GM13976 (cell line): Measurements from ENCODE around the gene GARIN5A.
"Not testable (repeated sequence)": the region's sequence is repeated elsewhere in the genome, so short reads cannot be mapped to it uniquely, and the experiment has no call there.

ENCODE experiments used
- DNase-seq: peaks from one replicate; pipeline ENCODE4 v3.0.0; 2012; ENCODE audit warnings: low spot score
- in situ Hi-C: fragments of 300-500 bp; cut with MboI; formaldehyde crosslinking; loops from one replicate; pipeline ENCODE4 v1.12.0; 2022; ENCODE audit warnings: low sequenced_read_pairs, mixed read lengths, inconsistent platforms; ENCODE audit not compliant: unreplicated experiment
- TF ChIP-seq, protein P1 (sequence below): IDR thresholded peaks from 2 replicates; pipeline ENCODE4 v1.5.1; 2012; ENCODE audit warnings: borderline replicate concordance, mild to moderate bottlenecking; ENCODE audit not compliant: insufficient read depth; ENCODE audit errors: extremely low read depth, missing control alignments, control extremely low read depth

GARIN5A gene

DNA sequence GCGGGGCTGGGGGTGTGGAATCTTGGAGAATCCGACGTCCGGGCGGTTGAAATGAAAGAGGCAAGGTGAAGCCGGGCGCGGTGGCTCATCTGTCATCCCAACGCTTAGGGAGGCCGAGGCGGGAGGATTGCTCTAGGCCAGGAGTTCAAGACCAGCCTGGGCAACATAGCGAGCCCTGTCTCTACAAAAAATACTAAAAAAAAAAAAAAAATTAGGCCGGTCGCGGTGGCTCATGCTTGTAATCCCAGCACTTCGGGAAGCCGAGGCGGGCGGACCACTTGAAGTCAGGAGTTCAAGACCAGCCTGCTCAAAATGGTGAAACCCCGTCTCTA lies 225 bp upstream of the GARIN5A start:
- in situ Hi-C loops, result no loop called here
- DNase-seq, result no peak
- TF ChIP-seq, protein P1, sequence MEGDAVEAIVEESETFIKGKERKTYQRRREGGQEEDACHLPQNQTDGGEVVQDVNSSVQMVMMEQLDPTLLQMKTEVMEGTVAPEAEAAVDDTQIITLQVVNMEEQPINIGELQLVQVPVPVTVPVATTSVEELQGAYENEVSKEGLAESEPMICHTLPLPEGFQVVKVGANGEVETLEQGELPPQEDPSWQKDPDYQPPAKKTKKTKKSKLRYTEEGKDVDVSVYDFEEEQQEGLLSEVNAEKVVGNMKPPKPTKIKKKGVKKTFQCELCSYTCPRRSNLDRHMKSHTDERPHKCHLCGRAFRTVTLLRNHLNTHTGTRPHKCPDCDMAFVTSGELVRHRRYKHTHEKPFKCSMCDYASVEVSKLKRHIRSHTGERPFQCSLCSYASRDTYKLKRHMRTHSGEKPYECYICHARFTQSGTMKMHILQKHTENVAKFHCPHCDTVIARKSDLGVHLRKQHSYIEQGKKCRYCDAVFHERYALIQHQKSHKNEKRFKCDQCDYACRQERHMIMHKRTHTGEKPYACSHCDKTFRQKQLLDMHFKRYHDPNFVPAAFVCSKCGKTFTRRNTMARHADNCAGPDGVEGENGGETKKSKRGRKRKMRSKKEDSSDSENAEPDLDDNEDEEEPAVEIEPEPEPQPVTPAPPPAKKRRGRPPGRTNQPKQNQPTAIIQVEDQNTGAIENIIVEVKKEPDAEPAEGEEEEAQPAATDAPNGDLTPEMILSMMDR, result no peak

DNA sequence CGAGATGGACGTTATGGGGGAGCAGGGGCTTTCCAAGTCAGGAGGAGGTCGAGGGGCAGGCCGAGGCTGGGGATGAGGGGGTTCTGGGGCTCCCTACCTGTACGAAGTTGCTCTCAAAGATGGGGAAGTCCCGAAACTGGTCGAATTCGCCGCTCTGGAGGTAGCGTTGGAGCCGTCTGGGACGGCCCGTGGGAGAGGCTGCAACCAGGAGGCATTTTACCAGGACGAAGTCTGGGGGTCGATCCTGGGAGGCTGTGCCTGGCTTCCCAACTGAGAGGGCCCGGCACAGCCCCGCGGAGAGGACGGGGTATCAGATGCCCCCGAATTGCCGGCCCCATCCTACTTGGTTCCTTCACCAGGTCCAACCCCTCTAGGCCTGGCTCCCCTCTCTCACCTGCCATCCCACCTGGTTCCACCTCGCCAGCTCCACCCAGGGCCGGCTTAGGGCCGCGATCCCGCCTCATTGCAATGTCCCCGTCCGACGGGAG lies 868 bp downstream of the GARIN5A start:
- TF ChIP-seq, protein P1, result no peak
- DNase-seq, result no peak
- in situ Hi-C loops, result no loop called here

DNA sequence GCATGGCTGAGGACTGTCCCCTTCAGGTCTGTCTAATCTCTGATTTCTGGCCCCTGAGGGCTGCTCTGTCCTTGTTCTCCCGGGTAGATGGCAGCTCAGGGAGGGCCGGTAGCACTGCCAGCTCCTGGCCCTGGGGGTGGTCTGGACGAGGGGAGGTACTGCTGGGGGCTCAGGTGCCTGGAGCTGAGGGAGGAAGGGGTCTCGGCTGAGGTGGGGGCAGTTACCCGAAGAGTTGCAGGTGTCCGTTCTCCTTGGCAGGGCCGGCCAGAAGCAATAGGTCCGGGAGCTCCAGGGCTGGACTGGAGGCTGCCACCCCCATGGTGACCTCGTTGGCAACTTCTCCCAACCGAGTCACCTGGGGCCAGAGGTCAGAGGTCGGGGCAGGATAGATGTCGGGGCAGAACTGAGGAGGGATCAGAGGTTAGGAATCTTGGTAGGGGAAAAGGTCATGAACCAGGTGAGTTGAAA lies 1.5 kb downstream of the GARIN5A start:
- in situ Hi-C loops, result no loop called here
- no peak for DNase-seq

DNA sequence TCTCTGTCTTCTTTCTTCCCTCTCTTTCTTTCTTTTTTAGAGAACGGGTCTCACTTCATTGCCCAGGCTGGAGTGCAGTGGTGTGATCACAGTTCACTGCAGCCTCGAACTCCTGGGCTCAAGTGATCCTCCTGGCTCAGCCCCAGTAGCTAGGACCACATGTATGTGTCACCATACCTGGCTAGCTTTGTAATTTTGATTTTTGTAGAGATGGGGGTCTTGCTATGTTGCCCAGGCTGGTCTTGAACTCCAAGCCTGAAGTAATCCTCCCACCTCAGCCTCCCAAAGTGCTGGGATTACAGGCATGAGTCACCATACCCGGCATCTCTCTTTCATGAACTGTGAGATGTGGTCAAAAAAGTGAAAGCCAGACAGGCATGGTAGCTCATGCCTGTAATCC lies 3.3 kb downstream of the GARIN5A start:
- in situ Hi-C loops, DNase-seq: not testable (repeated sequence)

More for the DNA sequence above, 1.5 kb downstream of the GARIN5A start:
- TF ChIP-seq, protein P1, result no peak

DNA sequence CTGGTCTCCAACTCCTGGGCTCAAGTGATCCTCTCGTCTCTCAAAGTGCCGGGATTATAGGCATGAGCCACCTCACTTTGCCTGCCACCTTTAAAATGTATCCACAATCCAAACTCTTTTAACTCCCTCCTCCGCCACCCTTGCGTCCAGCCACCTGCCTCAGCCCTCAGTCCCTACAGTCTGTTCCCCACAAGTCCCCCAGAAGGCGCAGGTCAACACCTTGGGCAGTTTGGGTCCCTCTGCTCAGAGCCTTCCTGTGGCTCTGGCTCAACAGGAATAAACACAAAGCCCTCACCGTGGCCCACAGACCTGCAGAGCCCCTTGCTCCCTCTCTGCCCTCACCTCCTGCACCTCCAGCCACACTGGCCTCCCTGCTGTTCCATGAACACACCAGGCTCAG lies 7.8 kb downstream of the GARIN5A start:
- in situ Hi-C loops, result no loop called here
- no peak for DNase-seq
- TF ChIP-seq, protein P1, result no peak

DNA sequence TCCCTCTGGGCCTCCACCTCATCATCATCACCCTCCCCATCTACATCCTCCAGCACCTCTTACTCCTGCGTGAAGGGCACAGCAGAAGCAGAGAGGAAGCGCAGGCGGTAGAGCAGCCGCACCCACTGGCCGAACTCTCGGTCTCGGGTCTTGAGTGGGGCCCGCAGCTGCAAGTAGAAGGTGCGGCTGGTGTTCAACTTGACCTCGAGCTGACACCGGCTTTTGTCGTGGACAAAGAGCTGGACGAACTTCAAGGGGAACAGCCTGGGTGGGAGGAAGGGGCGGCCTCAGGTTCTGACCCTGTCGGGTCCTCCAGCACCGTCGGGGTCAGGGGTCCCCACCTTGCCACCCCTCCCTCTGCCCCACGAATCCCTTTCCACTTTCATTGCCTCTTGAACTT lies 9.1 kb downstream of the GARIN5A start:
- in situ Hi-C loops, result no loop called here
- TF ChIP-seq, protein P1, result no peak
- DNase-seq, result no peak

DNA sequence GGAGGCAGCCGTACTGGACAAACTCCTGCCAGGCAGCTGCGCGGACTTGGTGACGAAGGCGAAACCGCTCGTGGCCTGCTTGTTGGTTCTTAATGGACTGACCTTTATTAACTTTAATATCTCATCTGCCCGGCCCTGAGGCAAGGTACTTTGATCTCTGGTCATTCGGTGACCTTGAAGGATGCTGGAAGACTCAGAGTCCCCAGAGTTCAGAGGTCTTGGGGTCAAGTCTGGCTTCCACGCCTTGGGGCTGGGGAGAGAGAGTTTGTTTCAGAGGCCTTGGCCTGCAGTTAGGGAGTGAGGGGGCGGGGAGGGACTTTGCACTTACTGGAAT lies 10.0 kb downstream of the GARIN5A start:
- DNase-seq, result no peak
- in situ Hi-C loops, result no loop called here
- TF ChIP-seq, protein P1, result no peak
